Glutamatergic neuron (in vitro differentiated cells): ENCODE results near the gene TOMM6. TPM values are rescaled to one million over a fixed set of nuclear protein-coding genes. Genes with fewer than 3 reads are reported as not detected.

Experiments
- DNase-seq: peaks from one replicate; pipeline ENCODE4 v3.0.0; 2022
- H3K27ac Mint-ChIP-seq: one replicate; pipeline ENCODE4 v1.8.0; 2020; ENCODE audit warnings: mild to moderate bottlenecking, mixed read lengths, inconsistent platforms; ENCODE audit not compliant: unreplicated experiment
- H3K27me3 Mint-ChIP-seq: one replicate; pipeline ENCODE4 v1.8.0; 2020; ENCODE audit warnings: mild to moderate bottlenecking, moderate library complexity, mixed read lengths, inconsistent platforms; ENCODE audit not compliant: unreplicated experiment
- H3K36me3 Mint-ChIP-seq: one replicate; pipeline ENCODE4 v1.8.0; 2020; ENCODE audit warnings: mild to moderate bottlenecking, mixed read lengths, inconsistent platforms; ENCODE audit not compliant: unreplicated experiment
- H3K4me1 Mint-ChIP-seq: one replicate; pipeline ENCODE4 v1.8.0; 2020; ENCODE audit warnings: mild to moderate bottlenecking, low read depth, mixed read lengths, inconsistent platforms; ENCODE audit not compliant: unreplicated experiment
- H3K4me3 Mint-ChIP-seq: one replicate; pipeline ENCODE4 v1.8.0; 2020; ENCODE audit warnings: mild to moderate bottlenecking, mixed read lengths, inconsistent platforms; ENCODE audit not compliant: unreplicated experiment
- H3K9me3 Mint-ChIP-seq: one replicate; pipeline ENCODE4 v1.8.0; 2020; ENCODE audit warnings: mild to moderate bottlenecking, moderate library complexity, mixed read lengths, inconsistent platforms; ENCODE audit not compliant: unreplicated experiment
- total RNA-seq: library from RNA; stranded (reverse); fragmentation: NEBNext Ultra II Directional; extraction: Animal tissue kit (Norgen Biotek cat#: 25700); gene quantifications from one replicate; pipeline ENCODE4 v1.2.1, GENCODE V29; 2021; ENCODE audit not compliant: unreplicated experiment
- TF ChIP-seq, protein P1 (sequence below): fragments of 200-600 bp; sonication (generic); IDR thresholded peaks from one replicate; pipeline ENCODE4 v1.5.0; 2021; ENCODE audit not compliant: partially characterized antibody, unreplicated experiment

Gene TOMM6
- total RNA-seq, 1 donor from 2014 or later, result 111 TPM

DNA sequence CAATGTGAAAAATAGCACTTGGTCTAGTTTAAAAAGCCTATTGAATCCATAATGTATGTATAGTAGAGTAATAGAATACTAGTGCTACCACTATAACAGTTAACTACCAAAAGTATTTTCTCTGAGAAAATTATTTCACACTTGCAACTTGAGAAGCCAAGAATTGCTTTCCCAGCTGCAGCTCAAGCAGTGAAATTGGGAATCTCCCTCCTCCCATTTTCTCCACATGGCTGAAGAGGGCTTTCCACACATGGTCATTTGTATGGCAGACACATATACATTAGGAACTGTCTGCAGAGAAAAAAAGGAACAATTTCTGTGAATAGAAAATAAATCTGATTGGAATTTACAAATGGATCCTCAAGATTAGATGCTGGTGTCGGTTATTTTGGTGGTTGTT is 34.5 kb downstream of the TOMM6 start:
- Mint-ChIP-seq H3K4me1 (no peaks in the 10 kb centered on the region), H3K9me3 (no peaks in the 10 kb centered on the region), H3K36me3 (no peaks in the 10 kb centered on the region), H3K4me3 (no peak overlapping the region), H3K27ac (no peak overlapping the region), H3K27me3 (no peaks in the 10 kb centered on the region)
- TF ChIP-seq, protein P1, sequence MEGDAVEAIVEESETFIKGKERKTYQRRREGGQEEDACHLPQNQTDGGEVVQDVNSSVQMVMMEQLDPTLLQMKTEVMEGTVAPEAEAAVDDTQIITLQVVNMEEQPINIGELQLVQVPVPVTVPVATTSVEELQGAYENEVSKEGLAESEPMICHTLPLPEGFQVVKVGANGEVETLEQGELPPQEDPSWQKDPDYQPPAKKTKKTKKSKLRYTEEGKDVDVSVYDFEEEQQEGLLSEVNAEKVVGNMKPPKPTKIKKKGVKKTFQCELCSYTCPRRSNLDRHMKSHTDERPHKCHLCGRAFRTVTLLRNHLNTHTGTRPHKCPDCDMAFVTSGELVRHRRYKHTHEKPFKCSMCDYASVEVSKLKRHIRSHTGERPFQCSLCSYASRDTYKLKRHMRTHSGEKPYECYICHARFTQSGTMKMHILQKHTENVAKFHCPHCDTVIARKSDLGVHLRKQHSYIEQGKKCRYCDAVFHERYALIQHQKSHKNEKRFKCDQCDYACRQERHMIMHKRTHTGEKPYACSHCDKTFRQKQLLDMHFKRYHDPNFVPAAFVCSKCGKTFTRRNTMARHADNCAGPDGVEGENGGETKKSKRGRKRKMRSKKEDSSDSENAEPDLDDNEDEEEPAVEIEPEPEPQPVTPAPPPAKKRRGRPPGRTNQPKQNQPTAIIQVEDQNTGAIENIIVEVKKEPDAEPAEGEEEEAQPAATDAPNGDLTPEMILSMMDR, result no peak
- no peak for DNase-seq

DNA sequence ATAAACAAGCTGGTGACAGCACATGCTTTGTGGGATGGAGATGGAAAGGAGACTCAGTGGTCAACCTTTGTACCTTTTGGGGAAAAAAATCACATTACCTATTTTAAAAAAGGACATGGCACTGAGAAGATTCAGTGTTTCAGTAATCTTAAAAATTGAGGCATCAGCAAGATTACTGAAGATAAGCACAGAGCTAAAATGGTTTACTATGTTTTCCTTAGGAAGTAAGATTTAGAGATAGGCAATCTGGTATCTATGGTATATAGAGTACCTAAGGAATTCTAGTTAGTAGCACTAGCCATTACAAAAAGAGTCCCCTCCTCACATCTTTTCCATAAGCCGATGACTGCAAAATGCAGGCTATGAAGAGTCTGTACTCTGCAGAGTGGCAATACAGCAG is 35.7 kb downstream of the TOMM6 start:
- Mint-ChIP-seq H3K9me3 (no peaks in the 10 kb centered on the region), H3K4me1 (no peaks in the 10 kb centered on the region), H3K4me3 (no peak overlapping the region), H3K27me3 (no peaks in the 10 kb centered on the region), H3K36me3 (no peaks in the 10 kb centered on the region), H3K27ac (no peak overlapping the region)
- DNase-seq, result no peak
- TF ChIP-seq, protein P1, result no peak

DNA sequence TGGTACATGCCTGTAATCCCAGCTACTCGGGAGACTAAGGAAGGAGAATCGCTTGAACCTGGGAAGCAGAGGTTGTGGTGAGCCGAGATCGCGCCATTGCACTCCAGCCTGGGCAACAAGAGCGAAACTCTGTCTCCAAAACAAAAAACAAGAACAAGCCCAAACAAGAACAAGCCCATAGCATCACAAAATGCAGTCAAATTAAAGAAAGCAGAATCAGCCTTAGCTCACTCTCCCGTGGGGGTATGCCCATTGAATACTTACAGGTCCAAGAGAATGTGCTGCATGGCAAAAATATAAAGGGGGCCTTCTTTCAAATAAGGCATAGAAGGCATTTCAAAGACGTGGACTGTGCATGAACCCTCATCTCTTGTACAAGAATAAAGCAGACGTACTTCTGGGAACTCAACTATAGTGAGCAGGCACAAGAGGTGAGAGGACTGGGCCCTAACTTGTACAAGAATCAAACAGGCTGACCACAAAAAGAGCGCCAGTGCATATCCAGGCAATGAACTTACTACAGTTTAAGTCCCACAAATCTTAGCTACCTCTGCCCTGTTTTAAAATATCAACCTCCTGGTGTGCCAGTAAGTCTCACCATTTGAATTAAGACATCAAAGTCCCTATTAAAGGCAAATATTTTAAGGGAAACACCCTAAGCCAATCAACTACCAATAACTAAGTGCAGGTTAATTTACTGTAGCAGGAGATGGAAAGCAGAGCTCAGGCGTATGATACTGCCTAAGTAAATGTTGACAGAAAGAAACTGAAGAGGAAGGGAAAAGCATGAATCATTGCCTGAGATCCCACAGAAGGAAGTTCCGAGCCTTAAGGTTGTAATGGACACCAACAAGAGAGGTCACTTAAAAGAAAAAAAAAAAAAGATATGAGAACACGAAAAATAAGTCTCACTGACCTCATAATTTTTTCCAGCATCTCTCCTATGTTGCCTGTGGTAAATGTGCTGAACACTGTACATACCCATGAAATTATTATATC is 37.4 kb downstream of the TOMM6 start:
- Mint-ChIP-seq H3K4me3 (no peak overlapping the region), H3K27me3 (no peaks in the 10 kb centered on the region), H3K4me1 (no peaks in the 10 kb centered on the region), H3K27ac (no peak overlapping the region), H3K36me3 (no peaks in the 10 kb centered on the region), H3K9me3 (no peaks in the 10 kb centered on the region)
- TF ChIP-seq, protein P1, result no peak
- DNase-seq, result no peak

DNA sequence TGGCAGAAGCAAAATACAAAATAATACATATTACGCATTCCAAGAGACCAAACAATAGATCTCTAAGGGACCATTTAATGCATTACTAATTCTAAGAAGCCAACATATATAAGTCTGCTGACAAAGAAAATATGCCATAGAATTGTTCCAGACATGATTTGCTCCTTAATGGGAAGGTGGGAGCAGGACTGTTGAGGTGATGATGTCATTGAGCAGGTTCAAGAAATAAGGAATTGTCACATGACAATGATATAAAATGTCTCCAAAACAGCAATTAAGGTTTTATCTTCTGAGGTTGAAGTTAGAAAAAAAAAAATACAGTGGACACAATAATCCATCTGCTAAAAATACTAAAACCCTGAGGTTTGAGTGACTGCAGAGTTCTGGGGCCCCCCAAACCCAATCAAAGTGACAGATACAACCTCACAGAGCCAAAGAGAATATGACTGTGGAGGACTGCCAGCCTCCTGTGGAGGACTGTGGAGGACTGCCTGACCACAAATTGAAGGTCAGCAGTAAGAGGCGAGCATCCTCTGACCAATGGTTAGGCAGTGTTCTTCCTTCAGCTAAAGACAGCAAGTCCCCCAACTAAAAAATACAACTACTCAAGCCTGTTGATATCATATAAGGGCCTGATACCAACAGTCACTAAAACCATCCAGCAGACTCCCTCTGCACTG is 39.0 kb downstream of the TOMM6 start:
- H3K9me3 Mint-ChIP-seq, result no peaks in the 10 kb centered on the region
- H3K27ac Mint-ChIP-seq, result no peak overlapping the region
- no peaks in the 10 kb centered on the region for H3K27me3 Mint-ChIP-seq
- no peaks in the 10 kb centered on the region for H3K36me3 Mint-ChIP-seq
- H3K4me1 Mint-ChIP-seq, result no peaks in the 10 kb centered on the region
- TF ChIP-seq, protein P1, result no peak
- H3K4me3 Mint-ChIP-seq, result no peak overlapping the region
- DNase-seq, result no peak

DNA sequence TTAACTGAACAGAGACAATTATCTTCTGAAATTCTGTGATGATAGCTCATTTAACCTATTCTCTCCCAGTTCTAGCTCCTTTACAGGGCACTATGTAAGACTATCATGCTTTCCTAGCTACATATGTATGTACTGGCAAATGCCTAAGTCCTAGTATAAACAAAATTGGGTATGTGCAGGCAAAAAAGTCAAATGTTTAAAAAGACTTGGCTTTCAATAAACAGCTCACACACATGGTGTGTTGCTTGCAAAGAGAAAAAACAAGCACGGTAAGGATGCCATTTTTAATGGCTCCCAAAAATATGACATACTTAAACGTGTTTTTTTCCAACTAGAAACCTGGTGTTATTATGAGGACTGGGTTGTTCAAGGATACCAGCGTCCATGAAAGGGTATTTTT is 44.8 kb downstream of the TOMM6 start:
- H3K36me3 Mint-ChIP-seq, result peaks cover 7% of the 10 kb centered on the region
- TF ChIP-seq, protein P1, result no peak
- no peak overlapping the region for H3K4me3 Mint-ChIP-seq
- no peaks in the 10 kb centered on the region for H3K27me3 Mint-ChIP-seq
- H3K27ac Mint-ChIP-seq, result no peak overlapping the region
- DNase-seq, result no peak
- no peaks in the 10 kb centered on the region for H3K4me1 Mint-ChIP-seq
- H3K9me3 Mint-ChIP-seq, result no peaks in the 10 kb centered on the region
